GM18873 (cell line): ENCODE data around the gene DCC.
"Not testable (repeated sequence)": the region's sequence is repeated elsewhere in the genome, so short reads cannot be mapped to it uniquely, and the experiment has no call there.

Experiments used
- ATAC-seq: cut with Tn5 transposase; IDR thresholded peaks from one replicate; pipeline ENCODE4 v1.9.1; 2021; ENCODE audit warnings: mild to moderate bottlenecking, moderate library complexity, moderate number of reproducible peaks; ENCODE audit not compliant: unreplicated experiment, low FRiP score

Gene DCC

GRCh38 chr18:52348209-52348608 is 8.2 kb downstream of the DCC start:
- ATAC-seq, result no peak

GRCh38 chr18:52349498-52349897 is 9.5 kb downstream of the DCC start:
- no peak for ATAC-seq

- no peak for ATAC-seq
Measured at GRCh38 chr18:52352920-52353319, 12.9 kb downstream of the DCC start.

GRCh38 chr18:52353589-52353988 is 13.6 kb downstream of the DCC start:
- no peak for ATAC-seq

GRCh38 chr18:52363861-52364260 is 23.9 kb downstream of the DCC start:
- ATAC-seq, result no peak

- not testable (repeated sequence) for ATAC-seq
Measured at GRCh38 chr18:52366851-52367250, 26.9 kb downstream of the DCC start.

GRCh38 chr18:52367953-52368742 is 28.2 kb downstream of the DCC start:
- no peak for ATAC-seq

- ATAC-seq, result no peak
Measured at GRCh38 chr18:52370841-52371240, 30.8 kb downstream of the DCC start.

- no peak for ATAC-seq
Measured at GRCh38 chr18:52376104-52376503, 36.1 kb downstream of the DCC start.

- no peak for ATAC-seq
Measured at GRCh38 chr18:52377094-52377493, 37.1 kb downstream of the DCC start.

- no peak for ATAC-seq
Measured at GRCh38 chr18:52386306-52386705, 46.3 kb downstream of the DCC start.

- no peak for ATAC-seq
Measured at GRCh38 chr18:52387175-52387574, 47.2 kb downstream of the DCC start.

- ATAC-seq, result no peak
Measured at GRCh38 chr18:52391810-52392559, 52.0 kb downstream of the DCC start.

GRCh38 chr18:52394602-52395001 is 54.6 kb downstream of the DCC start:
- no peak for ATAC-seq

- peak; percentile 47 for ATAC-seq
Measured at GRCh38 chr18:52395146-52395852, 55.3 kb downstream of the DCC start.

- no peak for ATAC-seq
Measured at GRCh38 chr18:52401236-52401635, 61.2 kb downstream of the DCC start.

GRCh38 chr18:52402814-52403213 is 62.8 kb downstream of the DCC start:
- no peak for ATAC-seq

- no peak for ATAC-seq
Measured at GRCh38 chr18:52403291-52404021, 63.5 kb downstream of the DCC start.

GRCh38 chr18:52408800-52409302 is 68.9 kb downstream of the DCC start:
- no peak for ATAC-seq

GRCh38 chr18:52409727-52410126 is 69.7 kb downstream of the DCC start:
- peak; percentile 93 for ATAC-seq
